T-helper 22 cell (primary cell): ENCODE data around the gene OR5A1.
"Not testable (repeated sequence)": the region's sequence is repeated elsewhere in the genome, so short reads cannot be mapped to it uniquely, and the experiment has no call there.

Experiments used
- DNase-seq: peaks from one replicate; pipeline ENCODE4 v3.0.0-alpha.2; 2020; ENCODE audit warnings: low read depth

The OR5A1 gene

GRCh38 chr11:59436169-59436568, at the start of gene OR5A1:
Gene OR5A1 (plus strand): TSS chr11:59436469. CDS start chr11:59443169, 6,700 bp downstream.
- DNase-seq: no peak

GRCh38 chr11:59394186-59394585, 42.1 kb upstream of the OR5A1 start:
- DNase-seq: no peak

GRCh38 chr11:59400461-59401261, 35.6 kb upstream of the OR5A1 start:
- DNase-seq: no peak

DNA sequence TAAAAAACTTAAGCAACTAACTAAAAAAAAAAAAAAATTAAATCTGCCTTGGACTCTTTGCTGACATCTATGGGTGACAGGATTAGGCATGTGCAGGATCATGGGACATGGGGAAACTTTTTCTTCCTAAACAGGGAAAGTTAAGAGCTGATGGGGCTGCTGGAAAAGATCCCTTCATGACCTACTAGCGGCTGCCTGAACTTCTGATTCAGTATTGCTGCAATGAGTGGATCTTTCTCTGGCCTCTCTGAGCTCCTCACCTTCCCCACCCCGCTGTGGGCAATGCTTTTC, 35.1 kb upstream of the OR5A1 start:
- no peak for DNase-seq

- no peak for DNase-seq
Observed at GRCh38 chr11:59403546-59403945, 32.7 kb upstream of the OR5A1 start.

DNA sequence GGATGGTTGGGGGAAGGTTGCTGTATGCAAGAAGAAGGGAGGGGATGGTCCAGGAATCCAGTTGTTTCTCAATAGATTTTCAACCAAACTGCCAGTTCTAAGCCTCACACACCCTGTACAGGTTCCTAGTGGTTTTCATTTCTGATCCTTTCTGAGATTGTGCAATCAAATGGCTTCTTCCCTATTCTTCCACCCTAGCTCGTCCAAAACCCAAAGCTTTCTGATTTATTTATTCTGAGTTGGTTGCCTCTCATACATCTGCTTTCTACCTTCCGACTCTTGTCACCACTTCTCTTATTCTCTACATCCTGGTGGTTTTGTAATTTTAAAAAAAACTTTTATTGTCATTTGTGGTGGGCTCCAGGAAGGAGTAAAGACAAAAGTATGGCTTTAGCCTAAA, 22.6 kb upstream of the OR5A1 start:
- DNase-seq: no peak

DNA sequence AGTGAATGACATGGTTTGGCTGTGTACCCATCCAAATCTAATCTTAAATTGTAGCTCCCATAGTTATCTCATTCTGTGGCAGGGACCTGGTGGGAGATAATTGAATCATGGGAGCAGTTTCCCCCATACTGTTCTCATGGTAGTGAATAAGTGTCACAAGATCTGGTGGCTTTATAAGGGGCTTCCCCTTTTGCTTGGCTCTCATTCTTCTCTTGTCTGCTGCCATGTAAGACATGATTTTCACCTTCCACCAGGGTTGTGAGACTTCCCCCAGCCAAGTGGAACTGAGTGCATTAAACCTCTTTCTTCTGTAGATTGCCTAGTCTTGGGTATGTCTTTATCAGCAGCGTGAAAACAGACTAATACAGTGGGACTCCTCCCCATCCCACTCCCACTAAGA, 21.2 kb upstream of the OR5A1 start:
- no peak for DNase-seq

- DNase-seq: no peak
Observed at GRCh38 chr11:59416613-59417012, 19.7 kb upstream of the OR5A1 start.

- DNase-seq: no peak
Observed at GRCh38 chr11:59417023-59417422, 19.2 kb upstream of the OR5A1 start.

DNA sequence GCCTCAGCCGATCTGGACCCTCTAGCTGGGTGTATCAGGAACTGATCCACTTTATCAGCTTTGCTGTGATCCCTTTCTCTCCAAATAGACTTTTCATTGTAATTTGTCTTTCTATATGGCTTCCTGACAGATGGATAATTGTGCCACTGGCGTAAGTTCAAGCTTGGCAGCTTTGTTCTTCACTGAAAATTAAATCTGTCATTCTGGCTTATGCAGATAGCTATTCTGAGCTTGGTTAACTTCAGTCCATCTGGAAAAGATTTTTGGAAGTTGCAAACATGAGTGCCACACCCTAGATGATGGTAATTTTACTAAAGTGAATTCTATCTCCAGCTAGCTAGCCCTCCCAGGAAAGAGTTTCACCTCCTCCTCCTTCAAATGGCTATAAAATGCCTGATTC, 18.1 kb upstream of the OR5A1 start:
- DNase-seq: no peak

GRCh38 chr11:59423835-59424234, 12.4 kb upstream of the OR5A1 start:
- no peak for DNase-seq

DNA sequence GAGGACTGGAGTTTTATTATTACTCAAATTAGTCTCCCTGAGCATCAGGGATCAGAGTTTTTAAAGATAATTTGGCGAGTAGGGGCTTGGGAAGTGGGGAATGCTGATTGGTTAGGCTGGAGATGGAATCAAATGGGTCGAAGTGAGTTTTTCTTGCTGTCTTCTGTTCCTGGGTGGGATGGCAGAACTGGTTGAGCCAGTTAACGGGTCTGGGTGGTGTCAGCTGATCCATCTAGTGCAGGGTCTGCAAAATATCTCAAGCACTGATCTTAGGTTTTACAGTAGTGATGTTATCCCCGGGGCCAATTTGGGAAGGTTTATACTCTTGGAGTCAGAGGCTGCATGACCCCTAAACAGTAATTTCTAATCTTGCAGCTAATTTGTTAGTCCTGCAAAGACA, 11.1 kb upstream of the OR5A1 start:
- DNase-seq: no peak

GRCh38 chr11:59426361-59427067, 9.8 kb upstream of the OR5A1 start, which contains the start of gene OR5A2:
Gene OR5A2 (minus strand): TSS chr11:59426413. CDS start chr11:59422953, 3,460 bp downstream.
- DNase-seq: no peak

DNA sequence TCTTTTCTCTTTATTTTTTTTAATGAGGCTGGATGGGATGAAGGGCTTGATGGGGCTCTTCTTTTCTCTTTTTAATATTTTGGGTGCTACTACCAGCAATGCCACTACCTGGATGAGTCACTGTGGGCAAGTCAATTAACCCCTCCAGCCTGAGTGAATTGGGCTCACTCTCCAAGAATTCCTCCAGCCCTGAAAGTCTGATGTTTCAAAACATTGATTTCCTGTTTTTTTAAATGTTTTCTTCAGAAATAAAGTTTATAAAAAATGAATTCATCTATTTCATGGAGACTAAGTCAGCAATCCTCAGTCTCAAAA, 9.2 kb upstream of the OR5A1 start:
- DNase-seq: no peak

DNA sequence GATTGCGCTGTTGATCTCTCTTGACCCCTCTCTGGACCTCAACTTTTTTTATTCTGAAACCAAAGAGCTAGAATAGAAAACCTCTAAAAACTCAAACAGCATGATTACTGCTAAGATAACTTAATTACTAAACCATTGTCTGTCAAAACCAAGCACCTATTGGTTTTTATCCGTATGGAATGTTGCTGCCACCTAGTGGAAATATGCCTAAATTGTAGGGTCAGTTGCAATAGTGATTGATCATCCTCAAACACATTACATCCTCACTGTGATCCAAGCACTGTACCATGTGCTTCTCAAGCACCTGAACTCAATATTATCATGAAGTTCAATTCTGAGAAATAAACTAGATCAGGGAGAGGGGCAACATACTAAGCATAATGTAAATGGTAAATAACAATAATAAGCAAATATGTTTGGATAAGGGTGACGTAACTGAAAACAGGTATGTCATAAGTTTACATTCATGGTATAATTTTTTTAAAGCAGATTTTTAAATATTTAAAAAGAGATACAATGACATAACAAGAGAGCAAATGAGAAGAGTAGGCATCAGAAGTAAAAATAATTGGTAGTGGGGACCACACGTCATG, 6.2 kb upstream of the OR5A1 start:
- DNase-seq: peak; percentile 1

DNA sequence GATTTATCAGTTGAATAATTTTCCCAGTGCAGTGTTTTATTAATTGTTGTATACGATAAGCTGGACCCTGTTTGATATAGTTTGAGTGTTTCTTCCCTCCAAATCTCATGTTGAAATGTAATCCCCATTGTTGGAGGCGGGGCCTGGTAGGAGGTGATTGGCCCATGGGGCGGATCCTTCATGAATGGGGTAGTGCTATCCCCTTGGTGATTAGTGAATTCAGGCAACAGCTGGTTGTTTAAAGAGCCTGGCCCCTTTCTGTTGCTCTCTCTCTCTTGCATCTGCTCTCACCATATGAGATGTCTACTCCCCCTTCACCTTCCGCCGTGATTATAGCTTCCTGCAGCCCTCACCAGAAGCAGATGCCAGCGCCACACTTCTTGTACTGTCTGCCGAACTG, 1.5 kb downstream of the OR5A1 start:
- no peak for DNase-seq

DNA sequence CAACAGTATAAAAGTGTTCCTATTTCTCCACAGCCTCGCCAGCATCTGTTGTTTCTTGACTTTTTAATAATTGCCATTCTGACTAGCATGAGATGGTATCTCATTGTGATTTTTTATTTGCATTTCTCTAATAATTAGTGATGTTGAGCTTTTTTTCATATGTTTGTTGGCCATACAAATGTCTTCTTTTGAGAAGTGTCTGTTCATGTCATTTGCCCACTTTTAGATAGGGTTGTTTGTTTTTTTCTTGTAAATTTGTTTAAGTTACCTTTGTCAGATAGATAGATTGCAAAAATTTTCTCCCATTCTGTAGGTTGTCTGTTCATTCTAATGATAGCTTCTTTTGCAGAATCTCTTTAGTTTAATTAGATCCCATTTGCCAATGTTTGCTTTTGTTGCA, 9.4 kb downstream of the OR5A1 start:
- not testable (repeated sequence) for DNase-seq

GRCh38 chr11:59448484-59448883, 12.2 kb downstream of the OR5A1 start:
- DNase-seq: no peak

- no peak for DNase-seq
Observed at GRCh38 chr11:59456661-59457060, 20.4 kb downstream of the OR5A1 start, which contains the start of gene OR4D6. Gene OR4D6 (plus strand): TSS chr11:59456961. CDS start chr11:59456961, 0 bp downstream.

DNA sequence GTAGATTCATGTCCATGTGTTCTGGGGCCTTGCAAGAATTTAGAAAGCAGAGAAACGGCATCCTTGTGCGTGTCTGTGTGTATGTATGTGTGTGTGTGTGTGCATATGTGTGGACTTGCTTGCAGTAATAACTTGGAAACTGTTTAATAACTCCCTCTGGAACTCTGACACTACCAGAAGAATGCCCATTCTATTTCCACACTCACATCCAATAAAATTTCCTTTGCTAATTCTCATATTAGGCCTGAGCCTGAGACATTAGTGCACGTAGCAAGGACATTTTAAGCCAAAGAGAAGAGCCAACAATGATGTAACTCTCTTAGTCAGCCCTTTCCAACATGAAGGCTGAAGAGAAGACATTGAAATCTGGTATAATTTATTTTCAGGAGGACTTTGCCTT, 23.6 kb downstream of the OR5A1 start:
- DNase-seq: no peak

GRCh38 chr11:59463190-59463641, 26.9 kb downstream of the OR5A1 start:
- no peak for DNase-seq

- DNase-seq: no peak
Observed at GRCh38 chr11:59473015-59473414, 36.7 kb downstream of the OR5A1 start, which contains the start of gene OR4D10. Gene OR4D10 (plus strand): TSS chr11:59473315. CDS start chr11:59477430, 4,115 bp downstream.

GRCh38 chr11:59475176-59475575, 38.9 kb downstream of the OR5A1 start:
- no peak for DNase-seq
